PC-3 (cell line): ENCODE measurements around the gene SLC25A39. TPM values are rescaled to one million over a fixed set of nuclear protein-coding genes. Genes with fewer than 3 reads are reported as not detected.

ENCODE experiments used
- ATAC-seq: fragments of 200-7000 bp; cut with Tn5 transposase; 2 replicates; pipeline ENCODE4 v1.9.1; 2020; ENCODE audit warnings: mild to moderate bottlenecking, moderate library complexity
- BruUV-seq: library from RNA; stranded (reverse); fragments of 400-500 nt; replicated peaks from 2 replicates; lab custom pipeline; 2021; lab: Mats Ljungman, UMichigan
- CTCF ChIA-PET: fragments of 300-600 bp; sonication (Branson Sonifier 250); formaldehyde crosslinking; loops from one replicate; lab custom pipeline; 2022; ENCODE audit warnings: antibody characterized with exemption; lab: Charles Lee
- POLR2A ChIA-PET: fragments of 300-600 bp; sonication (Branson Sonifier 250); formaldehyde crosslinking; loops from one replicate; lab custom pipeline; 2022; ENCODE audit warnings: antibody characterized with exemption; ENCODE audit not compliant: unreplicated experiment; lab: Charles Lee
- DNase-seq: peaks from one replicate; pipeline ENCODE4 v3.0.0-alpha.2; 2015
- H2AFZ ChIP-seq: fragments of 300-600 bp; sonication (generic); 2 replicates; pipeline ENCODE4 v1.6.0; 2016; ENCODE audit warnings: antibody characterized with exemption, low read length
- H3F3A ChIP-seq: fragments of 300-600 bp; sonication (generic); one replicate; pipeline ENCODE4 v1.6.0; 2017; ENCODE audit warnings: antibody characterized with exemption, low read length, control low read depth, mild to moderate bottlenecking; ENCODE audit not compliant: unreplicated experiment
- H3K27ac ChIP-seq: fragments of 300-600 bp; sonication (generic); 2 replicates; pipeline ENCODE4 v1.5.1; 2016; ENCODE audit warnings: mild to moderate bottlenecking, low read length
- H3K27me3 ChIP-seq: fragments of 300-600 bp; sonication (generic); 2 replicates; pipeline ENCODE4 v1.6.1; 2016; ENCODE audit warnings: low read length, mixed read lengths
- H3K36me3 ChIP-seq: fragments of 300-600 bp; sonication (generic); 2 replicates; pipeline ENCODE4 v1.6.1; 2016; ENCODE audit warnings: low read depth, mixed run types, low read length, mixed read lengths
- H3K4me1 ChIP-seq: fragments of 300-600 bp; sonication (generic); 2 replicates; pipeline ENCODE4 v1.5.1; 2016; ENCODE audit warnings: low read length; ENCODE audit not compliant: insufficient read depth
- H3K4me2 ChIP-seq: fragments of 300-600 bp; sonication (generic); 2 replicates; pipeline ENCODE4 v1.6.0; 2016; ENCODE audit warnings: low read length
- H3K4me3 ChIP-seq: fragments of 300-600 bp; sonication (generic); 2 replicates; pipeline ENCODE4 v1.5.1; 2016; ENCODE audit warnings: mild to moderate bottlenecking, low read length, mixed read lengths
- H3K79me2 ChIP-seq: fragments of 300-600 bp; sonication (generic); 2 replicates; pipeline ENCODE4 v1.6.1; 2017; ENCODE audit warnings: low read length, mixed read lengths
- H3K9ac ChIP-seq: fragments of 300-600 bp; sonication (generic); 2 replicates; pipeline ENCODE4 v1.6.0; 2016; ENCODE audit warnings: mild to moderate bottlenecking, low read length
- H3K9me2 ChIP-seq: fragments of 300-600 bp; sonication (generic); replicated peaks from 2 replicates; pipeline ENCODE4 v1.6.1; 2016; ENCODE audit warnings: mixed run types, low read length, mixed read lengths
- H3K9me3 ChIP-seq: fragments of 300-600 bp; sonication (generic); 2 replicates; pipeline ENCODE4 v1.6.1; 2016; ENCODE audit warnings: low read length, mixed read lengths
- H4K20me1 ChIP-seq: fragments of 300-600 bp; sonication (generic); 2 replicates; pipeline ENCODE4 v1.6.1; 2016; ENCODE audit warnings: low read length, mixed read lengths
- CTCF ChIP-seq: fragments of 300-600 bp; sonication (generic); conservative IDR thresholded peaks from 2 replicates; pipeline ENCODE4 v1.5.1; 2017; ENCODE audit warnings: antibody characterized with exemption, low read depth, mild to moderate bottlenecking, low read length
- EZH2 ChIP-seq: fragments of 300-600 bp; sonication (generic); IDR thresholded peaks from one replicate; pipeline ENCODE4 v1.6.1; 2017; ENCODE audit warnings: antibody characterized with exemption, mild to moderate bottlenecking, low read length; ENCODE audit not compliant: unreplicated experiment
- EZH2phosphoT487 ChIP-seq: fragments of 300-600 bp; sonication (generic); IDR thresholded peaks from 2 replicates; pipeline ENCODE4 v1.6.1; 2018; ENCODE audit warnings: mild to moderate bottlenecking, antibody characterized with exemption, low read length, borderline replicate concordance
- intact Hi-C: fragments of 100-400 bp; cut with micrococcal nuclease; formaldehyde crosslinking; loops from 2 replicates; pipeline ENCODE4 v1.9.0; 2023
- total RNA-seq: library from RNA; depleted of rRNA; stranded (reverse); fragments of >200 nt; gene quantifications from 2 replicates; pipeline ENCODE4 v1.2.3, GENCODE V29; 2014

SLC25A39 gene
- total RNA-seq, 1 experiment from 2014 or later: 726 TPM

- no peak for TF ChIP-seq CTCF
- TF ChIP-seq EZH2phosphoT487: no peak
- no peak for TF ChIP-seq EZH2
Measured at GRCh38 chr17:44282264-44282663, 42.4 kb downstream of the SLC25A39 start.

GRCh38 chr17:44281570-44281969 lies 43.1 kb downstream of the SLC25A39 start:
- no peaks in the 10 kb centered on the region for H3K27me3 ChIP-seq
- ChIA-PET POLR2A (no interaction called here), CTCF (interaction anchor here (0.7 kb wide), 1 partner anchor 96 kb away, joined by 7 read pairs; no protein-coding TSS in a partner anchor)
- H4K20me1 ChIP-seq: no peaks in the 10 kb centered on the region
- H3K4me1 ChIP-seq: peaks cover 12% of the 10 kb centered on the region
- no peaks in the 10 kb centered on the region for H3K9me3 ChIP-seq
- H3K9ac ChIP-seq: no peak overlapping the region
- TF ChIP-seq EZH2 (no peak), CTCF (no peak), EZH2phosphoT487 (no peak)
- DNase-seq (no peak), ATAC-seq (no peak)
- H3K9me2 ChIP-seq: no peaks in the 10 kb centered on the region
- BruUV-seq: no TSS peak
- no peaks in the 10 kb centered on the region for H3K36me3 ChIP-seq
- no peaks in the 10 kb centered on the region for H3F3A ChIP-seq
- H3K4me2 ChIP-seq: no peak overlapping the region
- H2AFZ ChIP-seq: no peak overlapping the region
- no peaks in the 10 kb centered on the region for H3K79me2 ChIP-seq
- no peak overlapping the region for H3K27ac ChIP-seq
- intact Hi-C loops: no loop called here
- H3K4me3 ChIP-seq: no peak overlapping the region

More at GRCh38 chr17:44282264-44282663, 42.4 kb downstream of the SLC25A39 start:
- Histone ChIP-seq H3K27me3 (no peaks in the 10 kb centered on the region), H3K36me3 (no peaks in the 10 kb centered on the region), H3K9me2 (no peaks in the 10 kb centered on the region), H3K9me3 (no peaks in the 10 kb centered on the region), H3K4me2 (no peak overlapping the region), H3K9ac (no peak overlapping the region), H2AFZ (no peak overlapping the region), H3F3A (no peaks in the 10 kb centered on the region), H3K27ac (no peak overlapping the region), H3K4me1 (peaks cover 12% of the 10 kb centered on the region), H3K4me3 (no peak overlapping the region), H4K20me1 (no peaks in the 10 kb centered on the region), H3K79me2 (no peaks in the 10 kb centered on the region)
- intact Hi-C loops: no loop called here
- CTCF ChIA-PET: interaction anchor here (0.7 kb wide), 1 partner anchor 95 kb away, joined by 7 read pairs; no protein-coding TSS in a partner anchor
- POLR2A ChIA-PET: interaction anchor here (0.7 kb wide), 1 partner anchor 164 kb away, joined by 3 read pairs; no protein-coding TSS in a partner anchor
- DNase-seq (no peak), ATAC-seq (no peak)
- no TSS peak for BruUV-seq

- no TSS peak for BruUV-seq
- H3K27ac ChIP-seq: peak overlapping the region; percentile 12
- H3K27me3 ChIP-seq: no peaks in the 10 kb centered on the region
- H2AFZ ChIP-seq: no peak overlapping the region
- 0 out of 2 replicates have a peak overlapping the region, but pooled peaks have one; percentile 24 for H3K4me2 ChIP-seq
- H3K36me3 ChIP-seq: no peaks in the 10 kb centered on the region
- H3K9ac ChIP-seq: no peak overlapping the region
- no peak overlapping the region for H3K4me3 ChIP-seq
- ChIA-PET CTCF (no interaction called here), POLR2A (interaction anchor here (0.5 to 0.6 kb wide), 3 partner anchors 9 to 117 kb away, joined by 3 to 6 read pairs (median 5); no protein-coding TSS in a partner anchor)
- ATAC-seq: no peak; the same call in 1 of the 2 replicates
- H3K9me2 ChIP-seq: no peaks in the 10 kb centered on the region
- H3K9me3 ChIP-seq: no peaks in the 10 kb centered on the region
- DNase-seq: no peak
- TF ChIP-seq EZH2 (no peak), EZH2phosphoT487 (no peak), CTCF (no peak)
- peaks cover 12% of the 10 kb centered on the region for H3K4me1 ChIP-seq
- no peaks in the 10 kb centered on the region for H3K79me2 ChIP-seq
- H3F3A ChIP-seq: no peaks in the 10 kb centered on the region
- intact Hi-C loops: no loop called here
- no peaks in the 10 kb centered on the region for H4K20me1 ChIP-seq
Measured at GRCh38 chr17:44280392-44280937, 44.2 kb downstream of the SLC25A39 start.
